Embryonic facial prominence (tissue), 1 donor: Measurements from ENCODE around the gene ZNF830.
"Not testable (repeated sequence)": the region's sequence is repeated elsewhere in the genome, so short reads cannot be mapped to it uniquely, and the experiment has no call there.

Experiments used
- DNase-seq: peaks from one replicate; pipeline ENCODE4 v3.0.0-alpha.2; 2016; ENCODE audit errors: extremely low spot score

ZNF830 gene, protein sequence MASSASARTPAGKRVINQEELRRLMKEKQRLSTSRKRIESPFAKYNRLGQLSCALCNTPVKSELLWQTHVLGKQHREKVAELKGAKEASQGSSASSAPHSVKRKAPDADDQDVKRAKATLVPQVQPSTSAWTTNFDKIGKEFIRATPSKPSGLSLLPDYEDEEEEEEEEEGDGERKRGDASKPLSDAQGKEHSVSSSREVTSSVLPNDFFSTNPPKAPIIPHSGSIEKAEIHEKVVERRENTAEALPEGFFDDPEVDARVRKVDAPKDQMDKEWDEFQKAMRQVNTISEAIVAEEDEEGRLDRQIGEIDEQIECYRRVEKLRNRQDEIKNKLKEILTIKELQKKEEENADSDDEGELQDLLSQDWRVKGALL

DNA sequence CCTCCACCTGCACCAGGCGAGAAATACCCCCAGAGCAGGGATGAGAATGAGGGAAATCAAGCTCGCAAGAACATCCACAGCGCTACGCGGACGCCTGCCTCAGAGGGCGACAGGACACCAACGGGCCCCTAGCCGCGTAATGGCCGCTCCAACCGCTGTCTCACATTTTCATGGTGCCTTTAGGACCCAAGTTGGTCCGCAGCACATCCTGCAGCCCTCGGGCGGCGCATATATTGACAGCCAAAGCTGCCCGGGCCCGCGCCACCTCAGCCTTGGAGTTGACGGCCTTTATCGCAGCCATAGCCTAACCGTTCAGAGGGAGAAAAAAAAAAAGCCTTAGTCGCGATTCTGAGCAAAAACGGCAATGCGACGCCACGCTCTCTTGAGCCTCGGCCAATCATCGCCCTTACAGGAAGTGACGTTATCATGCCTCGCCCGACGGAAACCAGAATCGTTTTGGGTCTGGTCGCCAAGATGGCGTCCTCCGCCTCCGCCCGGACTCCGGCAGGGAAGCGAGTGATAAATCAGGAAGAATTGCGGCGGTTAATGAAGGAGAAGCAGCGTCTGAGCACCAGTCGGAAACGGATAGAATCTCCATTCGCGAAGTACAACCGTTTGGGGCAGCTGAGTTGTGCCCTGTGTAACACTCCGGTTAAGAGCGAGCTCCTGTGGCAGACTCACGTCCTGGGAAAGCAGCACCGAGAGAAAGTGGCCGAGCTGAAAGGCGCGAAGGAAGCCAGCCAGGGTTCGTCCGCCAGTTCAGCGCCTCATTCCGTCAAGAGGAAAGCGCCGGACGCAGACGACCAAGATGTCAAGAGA lies at the start of gene ZNF830, which contains the start of gene CCT6B:
TSS of gene ZNF830 (plus strand) at position 448 of the 819 bp plus-strand sequence. CDS start at position 475, 27 bp downstream.
TSS of gene CCT6B (minus strand) at position 368 of the 819 bp plus-strand sequence. CDS start at position 301, 67 bp downstream.
- DNase-seq: peak; percentile 94

DNA sequence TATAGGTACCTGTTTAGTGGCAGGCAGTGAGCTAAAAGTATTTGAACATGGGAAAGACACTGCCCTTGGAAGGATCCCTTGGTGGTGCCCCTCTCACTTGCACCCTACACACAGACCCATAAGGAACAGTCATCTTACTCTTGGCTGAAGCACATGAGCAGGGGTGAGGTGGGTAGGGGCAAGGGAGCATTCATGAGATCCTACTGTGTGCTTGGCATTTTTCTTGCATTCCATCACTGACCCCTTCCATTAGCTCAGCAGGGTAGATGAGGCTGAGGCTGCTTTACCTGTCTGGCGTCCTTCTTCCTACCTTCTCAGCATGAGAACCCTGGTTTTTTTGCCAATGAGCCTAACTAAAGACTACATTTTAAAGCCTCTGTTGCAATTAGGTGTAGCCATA lies 48.3 kb upstream of the ZNF830 start:
- DNase-seq: no peak

DNA sequence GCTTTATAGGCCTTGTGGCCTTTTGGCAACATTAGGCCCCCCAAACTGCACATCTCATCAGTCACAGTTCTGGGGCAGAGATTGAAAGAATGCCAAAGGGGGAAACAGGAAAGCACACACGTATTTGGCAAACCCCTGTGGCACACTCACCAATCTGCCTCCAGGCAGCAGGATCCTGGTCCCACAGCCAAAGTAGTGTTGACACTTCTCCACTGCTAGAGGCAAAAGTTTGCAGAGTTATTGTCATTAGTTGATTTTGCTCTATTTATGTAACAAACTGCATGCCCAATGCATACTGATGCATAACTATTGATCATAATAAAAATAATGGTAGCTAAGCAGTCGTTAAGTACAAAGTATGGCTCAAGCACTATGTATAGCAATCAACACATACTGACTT lies 45.2 kb upstream of the ZNF830 start:
- DNase-seq: no peak

DNA sequence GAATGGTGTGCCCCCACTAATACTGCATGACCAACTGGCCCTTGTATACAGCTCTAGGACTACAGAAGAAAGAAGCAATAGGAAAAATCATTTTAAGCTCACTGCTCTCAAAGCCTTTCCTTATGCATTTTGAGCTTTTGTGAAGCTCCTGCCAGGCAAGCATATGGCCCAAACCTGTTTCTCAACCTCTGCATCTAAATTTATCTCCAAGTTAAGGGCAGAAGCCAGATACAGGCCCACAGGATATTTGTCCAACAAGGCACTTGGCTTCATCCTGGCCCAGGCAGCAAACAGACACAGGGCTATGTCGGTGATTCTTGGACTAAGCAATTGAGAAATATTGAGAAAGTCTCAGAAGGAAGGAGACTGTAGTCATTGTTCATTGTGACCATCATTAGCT lies 44.0 kb upstream of the ZNF830 start:
- no peak for DNase-seq

DNA sequence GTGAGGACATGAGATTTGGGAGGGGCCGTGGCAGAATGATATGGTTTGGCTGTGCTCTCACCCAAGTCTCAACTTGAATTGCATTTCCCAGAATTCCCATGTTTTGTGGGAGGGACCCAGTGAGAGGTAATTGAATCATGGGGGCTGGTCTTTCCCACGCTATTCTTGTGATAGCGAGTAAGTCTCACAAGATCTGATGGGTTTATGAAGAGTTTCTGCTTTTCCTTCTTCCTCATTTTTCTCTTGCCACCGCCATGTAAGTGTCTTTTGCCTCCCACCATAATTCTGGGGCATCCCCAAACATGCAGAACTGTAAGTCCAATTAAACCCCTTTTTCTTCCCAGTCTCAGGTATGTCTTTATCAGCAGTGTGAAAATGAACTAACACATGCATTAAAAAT lies 40.7 kb upstream of the ZNF830 start:
- DNase-seq: no peak

DNA sequence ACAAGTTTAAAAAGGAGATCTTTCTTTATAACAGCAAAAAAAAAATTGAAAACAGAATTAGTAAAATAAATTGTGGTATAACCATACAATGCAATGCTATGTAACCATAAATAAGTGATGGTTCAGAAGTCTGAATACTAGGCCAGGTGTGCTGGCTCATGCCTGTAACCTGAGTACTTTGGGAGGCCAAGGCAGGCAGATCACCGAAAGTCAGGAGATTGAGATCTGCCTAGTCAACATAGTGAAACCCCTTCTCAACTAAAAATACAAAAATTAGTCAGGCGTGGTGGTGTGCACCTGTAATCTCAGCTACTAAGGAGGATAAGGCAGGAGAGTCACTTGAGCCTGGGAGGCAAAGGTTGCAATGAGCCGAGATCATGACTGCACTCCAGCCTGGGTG lies 34.7 kb upstream of the ZNF830 start:
- no peak for DNase-seq

DNA sequence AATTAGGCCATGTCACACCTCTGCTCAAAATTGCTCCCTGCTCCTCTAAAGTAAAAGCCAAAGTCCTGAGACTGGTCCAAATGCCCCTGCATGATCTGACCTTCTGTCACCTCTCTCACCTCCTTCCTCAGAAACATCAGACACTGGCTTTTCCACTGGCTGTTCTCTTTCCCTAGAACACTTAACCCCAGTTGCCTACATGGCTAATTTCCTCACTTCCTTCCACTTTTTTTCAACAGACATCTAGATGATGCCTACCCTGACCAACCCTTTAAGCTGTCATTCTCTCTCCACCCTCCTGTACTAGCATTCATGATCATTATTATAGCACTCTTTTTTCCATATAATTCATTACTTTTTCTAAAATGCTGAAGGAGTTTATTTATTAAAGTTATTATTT lies 31.1 kb upstream of the ZNF830 start:
- no peak for DNase-seq

DNA sequence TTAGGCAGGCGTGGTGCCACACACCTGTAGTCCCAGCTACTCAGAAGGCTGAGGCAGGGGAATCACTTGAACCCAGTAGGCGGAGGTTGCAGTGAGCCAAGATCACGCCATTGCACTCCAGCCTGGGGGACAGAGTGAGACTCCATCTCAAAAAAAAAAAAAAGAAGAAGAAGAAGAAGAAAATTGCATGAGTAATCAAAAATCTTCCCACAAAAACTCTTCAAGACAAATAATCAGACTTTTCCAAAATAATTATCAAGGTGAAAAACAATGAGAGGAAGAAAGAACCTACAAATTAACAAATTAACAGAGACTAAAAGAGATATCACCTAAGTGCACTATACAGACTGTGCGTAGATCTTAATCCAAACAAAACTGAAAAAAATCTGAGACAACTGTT lies 10.6 kb upstream of the ZNF830 start:
- DNase-seq: not testable (repeated sequence)

DNA sequence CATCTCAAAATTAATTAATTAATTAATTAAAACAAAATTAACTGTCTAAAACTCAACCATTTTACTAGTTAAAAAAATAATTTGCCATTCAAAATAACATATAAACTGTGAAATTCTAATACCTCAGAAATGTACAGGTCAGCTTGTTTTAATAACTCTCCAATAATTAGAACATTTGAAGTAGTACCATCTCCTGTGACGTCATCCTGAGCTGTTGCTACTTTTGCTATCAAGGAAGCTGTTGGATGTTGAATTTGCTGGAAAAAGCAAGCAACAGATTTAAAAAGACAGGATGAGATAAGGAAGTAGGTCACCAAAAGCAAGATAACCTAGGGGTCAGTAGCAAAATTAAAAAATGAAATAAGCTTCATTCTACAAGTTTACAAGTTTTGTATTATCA lies 2.9 kb upstream of the ZNF830 start:
- DNase-seq: no peak

DNA sequence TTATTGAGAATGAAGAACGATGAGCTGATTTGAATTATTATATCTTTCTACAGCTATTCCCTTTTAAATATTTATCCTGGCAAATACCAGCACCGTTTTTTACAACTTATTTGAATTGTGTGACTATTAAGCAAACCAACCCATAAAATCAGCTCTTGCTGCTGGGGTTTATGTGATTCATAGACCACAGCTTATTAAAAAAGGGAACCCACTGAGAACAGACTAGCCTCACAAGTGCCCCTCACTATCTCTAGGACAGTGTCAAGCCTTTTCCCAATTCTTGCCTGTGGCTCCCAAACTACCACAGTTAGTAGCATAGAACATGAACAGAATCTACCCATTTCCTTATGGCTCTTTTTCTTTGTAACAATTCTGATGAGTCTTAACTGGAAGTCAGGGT lies 12.8 kb downstream of the ZNF830 start:
- DNase-seq: no peak

DNA sequence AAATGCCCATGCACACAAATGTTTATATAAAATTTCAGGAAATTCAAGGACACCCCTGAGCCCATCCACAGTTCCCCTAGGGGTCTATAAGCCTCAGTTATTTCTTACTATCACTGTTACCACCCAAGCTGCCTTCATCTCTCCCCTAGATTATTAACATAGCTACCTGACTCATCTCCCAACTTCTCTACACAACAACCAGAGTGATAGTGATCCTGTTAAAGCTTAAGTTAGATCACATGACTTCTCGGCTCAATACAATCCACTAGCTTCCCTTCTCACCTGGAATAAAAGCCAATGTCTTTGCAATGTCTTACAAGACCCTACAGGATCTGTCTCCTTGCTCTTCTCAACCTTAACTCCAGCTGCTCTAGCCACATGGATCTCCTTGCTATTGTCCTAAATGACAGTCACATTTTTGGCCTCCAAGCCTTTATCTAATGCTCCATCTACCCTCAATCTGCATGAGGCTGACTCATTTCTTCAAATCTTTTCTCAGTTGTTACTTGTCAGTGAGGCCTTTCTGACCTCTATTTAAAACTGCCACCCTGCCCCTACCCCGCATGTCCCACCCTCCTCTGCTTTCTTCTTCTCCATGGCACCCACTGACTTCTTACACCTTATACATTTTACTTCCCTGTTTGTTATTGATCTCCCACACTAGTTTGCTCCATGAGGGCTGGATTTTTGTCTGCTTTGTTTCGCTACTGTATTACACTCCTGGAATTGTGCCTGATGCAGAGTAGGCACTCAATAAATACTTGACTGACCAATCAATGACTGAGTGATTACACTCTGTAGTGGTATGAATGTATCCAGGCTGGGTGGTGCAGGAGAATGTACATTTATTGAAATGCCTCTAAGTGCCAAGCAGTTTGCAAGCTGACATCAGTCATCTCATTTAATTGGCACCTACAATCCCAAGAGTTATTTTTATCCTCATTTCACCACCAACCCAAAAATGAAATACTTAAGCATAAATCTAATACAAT lies 13.8 kb downstream of the ZNF830 start:
- no peak for DNase-seq

DNA sequence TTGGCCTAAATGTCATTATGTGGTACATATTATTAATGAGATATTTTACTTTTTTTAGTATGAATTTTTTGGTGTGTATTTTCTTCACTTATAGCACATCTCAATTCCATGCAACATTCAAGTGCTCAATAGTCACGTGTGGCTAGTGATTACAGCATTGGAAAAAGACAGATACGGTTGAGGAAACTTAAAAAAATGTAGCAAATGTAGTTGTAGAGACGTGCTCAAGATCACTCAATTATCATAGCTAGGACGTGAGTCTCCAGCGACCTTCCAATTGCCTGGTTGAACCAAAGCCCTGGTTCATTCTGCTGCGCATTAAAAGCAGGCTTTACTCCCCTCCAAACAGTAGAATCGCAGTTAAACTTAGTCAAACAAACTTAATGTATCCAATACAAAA lies 17.8 kb downstream of the ZNF830 start:
- DNase-seq: no peak

DNA sequence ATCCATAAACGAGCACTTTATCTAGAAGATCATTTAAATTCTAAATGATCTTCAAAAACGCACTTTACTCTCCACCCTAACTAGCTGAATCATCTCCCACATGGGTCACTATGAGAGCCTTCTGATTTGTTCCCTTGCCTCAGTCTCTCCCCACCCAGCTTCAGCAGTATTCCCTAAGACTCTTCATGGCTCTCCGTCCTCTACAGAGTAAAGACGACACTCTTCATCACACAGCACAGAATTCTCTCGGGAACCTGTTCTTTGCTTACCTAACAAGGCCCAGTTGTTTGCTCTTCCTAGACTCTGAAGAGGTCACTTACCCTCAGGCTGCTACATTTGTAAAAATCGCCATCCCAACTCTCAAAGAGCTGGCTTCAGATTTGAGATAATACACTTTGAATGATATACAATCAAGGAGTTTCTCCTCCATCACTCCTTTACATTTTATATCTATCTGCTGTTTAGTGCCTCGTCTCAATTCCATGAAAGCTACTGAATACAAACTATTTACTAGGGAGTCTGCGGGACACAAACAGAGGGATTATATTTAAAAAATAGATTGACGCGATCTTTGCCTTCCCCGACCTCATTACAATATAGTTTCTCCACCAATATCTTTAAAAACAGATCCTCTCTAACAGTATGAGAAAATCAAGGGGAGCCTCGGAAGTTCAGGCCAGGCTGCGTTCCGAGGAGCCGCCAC lies 18.5 kb downstream of the ZNF830 start:
- DNase-seq: no peak

DNA sequence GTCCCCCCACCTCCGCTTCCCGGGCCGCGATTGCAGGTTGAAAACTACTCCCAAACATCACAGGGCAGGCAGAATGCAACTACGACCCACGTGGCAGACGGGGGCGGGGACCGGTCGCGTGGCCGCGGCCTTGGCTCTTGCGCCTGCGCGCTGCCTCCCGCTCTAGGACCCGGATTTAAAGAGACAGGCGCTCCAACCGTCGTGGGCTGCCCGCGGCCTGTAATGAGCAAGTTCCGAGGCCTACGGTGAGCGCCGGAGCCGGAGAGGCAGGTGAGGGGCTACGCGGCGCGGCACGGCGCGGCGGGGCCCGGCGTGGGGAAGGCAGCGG lies 19.0 kb downstream of the ZNF830 start, which contains the start of gene LIG3:
TSS of gene LIG3 (plus strand) at position 160 of the 328 bp plus-strand sequence. CDS start 2,494 bp downstream, outside the sequence.
- DNase-seq: peak; percentile 81

DNA sequence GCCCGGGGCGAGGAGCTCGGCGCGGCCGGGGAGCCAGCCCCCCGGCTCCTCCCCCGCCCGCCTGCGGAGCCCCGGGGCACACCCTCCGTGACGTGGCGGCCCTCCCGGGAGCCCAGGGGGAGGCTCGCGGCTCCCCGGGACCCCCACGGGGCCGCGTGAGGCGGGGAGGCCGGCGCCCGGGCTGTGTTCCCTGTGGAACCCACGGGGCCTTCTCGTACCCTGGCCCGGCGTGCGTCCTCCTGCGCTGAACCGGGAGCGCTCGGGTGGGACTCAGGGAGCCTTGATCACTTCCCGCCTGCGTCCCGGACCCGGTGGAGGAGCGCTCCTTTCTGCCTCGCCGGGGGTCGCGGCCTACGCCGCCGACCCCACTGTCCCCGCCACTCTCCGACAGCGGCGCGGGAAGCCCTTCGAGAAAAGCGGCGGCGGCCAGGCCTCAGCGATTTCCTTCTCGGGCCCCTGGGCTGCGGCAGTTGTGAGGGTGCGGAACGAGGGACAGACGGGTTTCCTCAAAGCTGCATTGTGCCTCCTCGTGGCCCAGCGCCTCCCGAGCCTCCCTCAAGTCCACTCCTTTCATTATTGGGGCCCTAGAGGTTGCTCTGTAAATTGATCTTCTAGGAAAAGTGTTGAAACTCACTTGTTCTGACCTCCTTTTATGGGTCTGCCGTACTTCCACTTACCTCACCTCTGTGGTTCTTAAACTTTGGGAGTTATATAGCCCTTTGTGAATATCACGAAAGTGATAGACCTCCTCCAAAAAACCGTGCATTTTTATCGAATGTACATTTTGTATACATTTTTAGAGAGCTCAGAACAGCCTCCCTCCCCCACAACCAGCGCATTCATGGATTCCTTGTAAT lies 19.6 kb downstream of the ZNF830 start:
- peak; percentile 34 for DNase-seq

DNA sequence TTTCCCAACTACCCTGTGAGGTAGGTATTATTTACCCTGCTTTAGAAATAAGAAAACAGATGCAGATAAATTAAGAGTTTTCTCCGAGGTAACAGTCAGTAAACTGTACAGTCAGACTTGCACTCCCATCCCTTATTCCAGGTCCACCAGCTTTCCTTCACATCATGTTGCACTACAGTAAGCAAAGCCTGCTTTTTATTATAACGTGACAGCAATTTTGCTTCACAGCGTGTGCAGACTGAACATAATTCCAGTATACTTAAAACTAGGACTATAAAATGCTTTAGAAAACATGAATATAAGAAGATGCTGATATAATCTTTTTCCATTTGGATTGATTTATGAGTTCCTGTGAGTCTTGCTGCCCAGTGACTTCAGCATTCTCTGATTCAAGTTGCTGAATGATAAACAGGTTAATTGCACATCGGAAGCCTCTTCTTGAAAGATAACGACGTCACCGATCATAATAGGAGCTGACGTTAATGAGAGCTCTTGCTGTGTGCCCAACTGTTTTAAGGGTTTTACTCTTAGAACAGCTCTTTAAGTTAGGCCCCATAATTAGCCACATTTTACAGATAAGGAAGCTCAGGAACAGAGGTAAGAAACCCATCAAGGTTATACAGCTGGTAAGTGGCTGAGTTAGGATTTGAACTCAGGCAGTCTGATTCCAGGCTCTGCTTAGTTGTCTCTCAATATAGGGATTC lies 20.4 kb downstream of the ZNF830 start:
- DNase-seq: no peak

DNA sequence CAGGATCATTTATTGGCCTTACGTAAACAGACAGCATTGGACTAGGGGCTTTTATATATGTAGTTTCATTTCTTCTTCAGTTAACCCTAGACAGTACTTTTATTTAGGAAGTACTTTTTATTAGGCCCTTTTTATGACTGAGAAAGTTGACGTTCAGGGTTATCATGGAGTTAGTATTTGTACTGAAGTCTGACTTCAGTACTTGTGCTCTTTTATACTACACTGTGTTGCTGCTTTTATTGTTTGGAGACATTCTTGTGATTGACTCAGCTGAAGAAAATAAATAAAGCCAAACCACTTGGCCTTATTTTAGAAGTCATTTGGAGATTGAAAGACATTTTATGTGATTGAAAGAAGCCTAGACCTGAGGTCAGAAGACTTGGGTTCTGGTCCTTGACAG lies 25.9 kb downstream of the ZNF830 start:
- DNase-seq: no peak

DNA sequence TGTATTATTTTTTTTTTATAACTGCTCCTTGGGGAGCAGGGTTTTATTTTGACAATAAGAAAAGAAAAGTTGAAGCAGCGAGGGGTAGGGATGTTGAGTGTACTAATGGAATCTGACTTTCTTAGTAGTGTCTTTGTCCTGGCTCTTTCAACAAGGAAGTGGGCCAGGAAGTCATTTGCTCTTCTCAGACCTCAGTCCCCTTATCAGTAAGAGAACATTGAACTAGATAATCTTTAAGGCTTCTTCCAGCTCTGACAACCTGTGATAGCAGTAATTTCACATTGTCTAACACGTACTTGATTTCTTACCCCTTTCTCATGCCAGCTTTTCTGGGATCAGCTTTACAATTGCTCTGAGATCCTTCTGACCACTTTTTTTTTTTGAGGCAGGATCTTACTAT lies 27.3 kb downstream of the ZNF830 start:
- DNase-seq: no peak

DNA sequence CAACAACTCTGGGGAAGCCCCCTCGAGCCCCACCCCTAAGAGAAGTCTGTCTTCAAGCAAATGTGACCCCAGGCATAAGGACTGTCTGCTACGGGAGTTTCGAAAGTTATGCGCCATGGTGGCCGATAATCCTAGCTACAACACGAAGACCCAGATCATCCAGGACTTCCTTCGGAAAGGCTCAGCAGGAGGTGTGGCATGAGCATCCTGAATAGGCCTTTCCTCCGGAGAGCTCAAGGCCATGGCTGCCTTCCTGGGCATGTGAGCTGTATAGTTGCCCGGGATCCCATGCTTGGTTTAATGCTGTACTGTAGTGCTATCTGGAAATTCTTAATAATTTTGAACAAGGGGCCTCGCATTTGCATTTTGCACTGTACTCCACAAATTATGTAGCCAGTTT lies 28.1 kb downstream of the ZNF830 start:
- no peak for DNase-seq
